ENCODE measurements around the gene BRSK2. TPM values are rescaled to one million over a fixed set of nuclear protein-coding genes. Genes with fewer than 3 reads are reported as not detected.

BRSK2 gene
- total RNA-seq, 2 donors from 2014 or later: 67.5 to 113 TPM

DNA sequence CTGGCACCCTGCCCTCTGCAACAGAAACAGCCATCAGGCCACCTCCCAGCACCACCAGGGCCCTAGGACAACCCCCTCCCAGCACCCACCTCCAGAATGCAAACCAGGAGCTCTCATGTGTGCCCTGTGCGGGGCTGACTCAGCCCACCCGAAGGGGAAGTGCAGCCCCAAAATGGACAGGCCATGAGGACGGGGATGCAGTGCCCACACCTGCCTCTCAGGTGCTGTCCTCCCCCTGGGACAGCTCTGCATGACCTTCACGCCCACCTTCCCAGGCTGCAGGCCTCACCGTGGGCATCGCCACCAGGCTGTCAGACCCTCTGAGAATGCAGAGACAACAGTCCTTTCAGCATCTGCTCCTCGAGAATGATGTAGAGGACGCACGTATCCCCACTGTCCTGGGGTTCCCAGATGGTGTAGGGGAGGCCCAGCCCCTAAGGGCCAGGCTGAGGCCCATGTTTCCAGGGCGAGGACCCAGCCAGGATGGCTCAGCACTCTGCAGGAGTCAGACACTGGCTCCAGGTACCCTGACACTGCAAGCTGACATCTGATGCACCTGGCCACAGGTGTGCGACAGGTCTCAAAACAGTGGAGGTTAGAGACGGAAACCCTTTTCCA is 83.4 kb downstream of the BRSK2 start:
- ATAC-seq (no peak), DNase-seq (peak in 1 of 4 donors; percentile 2)
- Histone ChIP-seq H3K27me3 (no peaks in the 10 kb centered on the region), H3K4me1 (no peaks in the 10 kb centered on the region), H3K9me3 (no peaks in the 10 kb centered on the region), H3K27ac (no peak overlapping the region), H3K36me3 (replicated peaks in 1 of 2; ENCODE audit: insufficient read depth in 1 of 2, low read depth in 2 of 2) (peaks cover 0 to 2% of the 10 kb centered on the region in 2 donors), H3K4me3 (no peak overlapping the region)
- no peak for TF ChIP-seq CTCF (IDR thresholded peaks at IDR 0.05)
- TF ChIP-seq POLR2A (IDR thresholded peaks at IDR 0.05): no peak
- 90 to 100% methylated on average over 2 to 12 of the region's 12 CpGs for WGBS, 2 donors
- intact Hi-C loops (cut with DNase I): no loop called here

DNA sequence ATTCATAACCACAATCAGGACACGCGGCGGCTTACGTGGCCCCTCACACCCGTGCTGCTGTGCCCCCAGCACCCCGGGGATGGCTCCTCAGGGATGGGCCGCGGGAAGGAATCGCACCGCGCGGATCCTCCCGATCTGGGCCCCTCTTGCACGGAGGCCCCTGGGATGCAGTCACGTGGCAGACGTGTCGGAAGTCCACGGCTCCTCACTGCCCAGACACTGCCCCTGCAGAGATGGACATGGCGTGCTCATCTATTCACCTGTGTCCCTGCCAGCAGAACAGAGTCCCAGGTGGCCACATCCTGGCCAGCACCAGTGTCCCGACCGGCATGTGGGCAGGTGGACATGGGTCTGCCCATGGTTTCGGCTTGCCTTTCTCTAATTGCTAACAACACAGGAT is 84.1 kb downstream of the BRSK2 start:
- no peaks in the 10 kb centered on the region for H3K9me3 ChIP-seq
- ATAC-seq (no peak), DNase-seq (peak in 2 of 4 donors; percentile 3 to 5)
- TF ChIP-seq POLR2A (IDR thresholded peaks at IDR 0.05): no peak
- TF ChIP-seq CTCF (IDR thresholded peaks at IDR 0.05): no peak
- WGBS, 2 donors: 94 to 96% methylated on average over 11 to 22 of the region's 22 CpGs
- H3K36me3 ChIP-seq (replicated peaks in 1 of 2; ENCODE audit: insufficient read depth in 1 of 2, low read depth in 2 of 2): peaks cover 0 to 2% of the 10 kb centered on the region in 2 donors
- H3K4me3 ChIP-seq: no peak overlapping the region
- H3K27me3 ChIP-seq: no peaks in the 10 kb centered on the region
- H3K27ac ChIP-seq: no peak overlapping the region
- no peaks in the 10 kb centered on the region for H3K4me1 ChIP-seq
- intact Hi-C loops (cut with DNase I): no loop called here

DNA sequence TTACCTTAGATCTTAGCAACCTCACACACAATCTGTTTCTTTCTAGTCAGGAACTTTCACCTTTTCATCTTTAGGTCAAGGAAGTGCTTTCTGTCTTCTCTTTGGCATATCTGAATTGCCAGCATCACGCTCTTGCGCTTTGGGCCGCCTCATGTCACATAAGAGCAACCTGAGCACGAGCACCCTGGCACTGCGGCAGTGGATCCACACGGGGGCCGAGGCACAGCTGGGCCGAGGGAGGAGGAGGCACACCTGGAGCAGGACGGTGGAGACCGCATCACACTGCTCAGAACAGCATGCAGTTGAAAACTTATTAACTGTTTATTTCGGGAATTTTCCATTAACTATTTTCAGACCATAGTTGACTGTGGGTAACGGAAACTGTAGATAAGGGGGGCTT is 86.1 kb downstream of the BRSK2 start:
- 91 to 96% methylated on average over 12 of the region's 12 CpGs for WGBS, 2 donors
- Histone ChIP-seq H3K27me3 (no peaks in the 10 kb centered on the region), H3K9me3 (no peaks in the 10 kb centered on the region), H3K4me1 (no peaks in the 10 kb centered on the region), H3K4me3 (no peak overlapping the region), H3K36me3 (replicated peaks in 1 of 2; ENCODE audit: insufficient read depth in 1 of 2, low read depth in 2 of 2) (peaks cover 0 to 5% of the 10 kb centered on the region in 2 donors), H3K27ac (no peak overlapping the region)
- ATAC-seq: no peak
- DNase-seq: peak in 1 of 4 donors; percentile 2
- intact Hi-C loops (cut with DNase I): no loop called here
- no peak for TF ChIP-seq POLR2A (IDR thresholded peaks at IDR 0.05)
- TF ChIP-seq CTCF (IDR thresholded peaks at IDR 0.05): no peak

- Histone ChIP-seq H3K36me3 (replicated peaks in 1 of 2; ENCODE audit: insufficient read depth in 1 of 2, low read depth in 2 of 2) (peaks cover 0 to 5% of the 10 kb centered on the region in 2 donors), H3K9me3 (no peaks in the 10 kb centered on the region), H3K27ac (no peak overlapping the region), H3K27me3 (no peaks in the 10 kb centered on the region), H3K4me3 (no peak overlapping the region), H3K4me1 (no peaks in the 10 kb centered on the region)
- DNase-seq: peak in 1 of 4 donors; percentile 4
- intact Hi-C loops (cut with DNase I): no loop called here
- TF ChIP-seq POLR2A (IDR thresholded peaks at IDR 0.05): no peak
- no peak for TF ChIP-seq CTCF (IDR thresholded peaks at IDR 0.05)
- 88 to 90% methylated on average over 20 of the region's 20 CpGs for WGBS, 2 donors
- ATAC-seq: no peak
Observed at GRCh38 chr11:1476940-1477736, 87.4 kb downstream of the BRSK2 start.
